CD4-positive, alpha-beta T cell (primary cell): ENCODE measurements around the gene AMDHD2. TPM values are rescaled to one million over a fixed set of nuclear protein-coding genes. Genes with fewer than 3 reads are reported as not detected.

Source experiments
- ATAC-seq: fragments of 200-7000 bp; cut with Tn5 transposase; one replicate; pipeline ENCODE4 v1.10.0; 2022; ENCODE audit warnings: mild to moderate bottlenecking; ENCODE audit not compliant: poor library complexity
- CTCF ChIA-PET: fragments of 350-600 bp; sonication (Branson Sonifier 250); formaldehyde crosslinking; loops from one replicate; lab custom pipeline; 2021; ENCODE audit warnings: antibody characterized with exemption, inconsistent platforms; lab: Charles Lee
- POLR2A ChIA-PET: fragments of 350-600 bp; sonication (Branson Sonifier 250); formaldehyde crosslinking; loops from one replicate; lab custom pipeline; 2021; ENCODE audit warnings: antibody characterized with exemption, inconsistent platforms; lab: Charles Lee
- DNase-seq, 14 experiments: peaks; one replicate each; pipeline ENCODE4 v3.0.0-alpha.2; 2013 to 2020; ENCODE audit warnings: mixed read lengths in 2 of 14
- H3K27ac ChIP-seq, 2 donors: one replicate each; pipeline versions ENCODE4 v1.5.1 to v1.7.0; 2013; ENCODE audit warnings: low read length in 2 of 2, low read depth in 1 of 2, mild to moderate bottlenecking in 1 of 2
- H3K27me3 ChIP-seq, 2 experiments: 1 replicate in 1 of 2; 2 replicates in 1 of 2; pipeline versions ENCODE4 v1.6.1 to v1.7.0; 2013; ENCODE audit warnings: low read length in 2 of 2, control low read depth in 1 of 2, mild to moderate bottlenecking in 1 of 2, moderate library complexity in 1 of 2; ENCODE audit not compliant: insufficient read depth in 2 of 2, control insufficient read depth in 1 of 2
- H3K36me3 ChIP-seq: one replicate; pipeline ENCODE4 v1.6.1; 2013; ENCODE audit warnings: low read length, control low read depth; ENCODE audit not compliant: insufficient read depth
- H3K4me1 ChIP-seq: one replicate; pipeline ENCODE4 v1.6.1; 2013; ENCODE audit warnings: low read length, control low read depth; ENCODE audit not compliant: insufficient read depth
- H3K4me3 ChIP-seq: one replicate; pipeline ENCODE4 v1.5.1; 2013; ENCODE audit warnings: mild to moderate bottlenecking, low read length, moderate library complexity
- H3K9me3 ChIP-seq, 2 experiments: 1 replicate in 1 of 2; 2 replicates in 1 of 2; pipeline versions ENCODE4 v1.6.1 to v1.7.0; 2013; ENCODE audit warnings: low read length in 2 of 2, mild to moderate bottlenecking in 2 of 2, control low read depth in 1 of 2, moderate library complexity in 1 of 2; ENCODE audit not compliant: control insufficient read depth in 1 of 2, insufficient read depth in 1 of 2
- H3K27ac Mint-ChIP-seq: one replicate; pipeline ENCODE4 v1.8.0; 2020; ENCODE audit warnings: mixed read lengths
- H3K27me3 Mint-ChIP-seq: one replicate; pipeline ENCODE4 v1.8.0; 2021; ENCODE audit warnings: mixed read lengths
- H3K36me3 Mint-ChIP-seq: one replicate; pipeline ENCODE4 v1.8.0; 2021; ENCODE audit warnings: low read depth, mixed read lengths
- H3K4me1 Mint-ChIP-seq: one replicate; pipeline ENCODE4 v1.8.0; 2021; ENCODE audit warnings: low read depth, mixed read lengths
- H3K4me3 Mint-ChIP-seq: one replicate; pipeline ENCODE4 v1.8.0; 2020; ENCODE audit warnings: mild to moderate bottlenecking, mixed read lengths
- H3K9me3 Mint-ChIP-seq: one replicate; pipeline ENCODE4 v1.8.0; 2020; ENCODE audit warnings: mixed read lengths
- CTCF ChIP-seq: fragments of 200-600 bp; IDR thresholded peaks from one replicate; pipeline ENCODE4 v1.8.0; 2022; ENCODE audit warnings: antibody characterized with exemption, mild to moderate bottlenecking
- intact Hi-C, 2 experiments: fragments of 100-400 bp; cut with DNase I in 1 of 2; cut with micrococcal nuclease in 1 of 2; formaldehyde crosslinking; loops; one replicate each; pipeline versions ENCODE4 v1.15.1 to v1.9.0; 2023 to 2025; cut with DNase I, micrococcal nuclease
- total RNA-seq, 174 experiments: library from RNA in 2 of 174; stranded (reverse) in 2 of 174; gene quantifications; one replicate each; pipeline ENCODE4 v1.2.3 and lab custom pipeline; 2021 to 2026

The AMDHD2 gene
- total RNA-seq, 2 experiments from 2014 or later = 171 to 177 TPM

- Mint-ChIP-seq H3K4me1 (peaks cover 12% of the 10 kb centered on the region), H3K27me3 (no peaks in the 10 kb centered on the region), H3K9me3 (no peaks in the 10 kb centered on the region), H3K4me3 (peak overlapping the region; percentile 13), H3K27ac (peak overlapping the region; percentile 61), H3K36me3 (no peaks in the 10 kb centered on the region)
- no peak overlapping the region for H3K27ac ChIP-seq
- CTCF ChIA-PET = interaction anchor here (0.6 to 1.7 kb wide), 6 partner anchors 9 to 149 kb away, joined by 3 to 7 read pairs (median 4); partner anchors contain the start of genes ABCA3 and CCNF
- H3K27me3 ChIP-seq = no peaks in the 10 kb centered on the region
- peak; percentile 99 for ATAC-seq
- H3K4me3 ChIP-seq = no peak overlapping the region
- POLR2A ChIA-PET = interaction anchor here (1.0 to 1.9 kb wide), 4 partner anchors 12 to 292 kb away, joined by 3 to 5 read pairs (median 3); partner anchors contain the start of genes PDPK1 and TBC1D24
- no peaks in the 10 kb centered on the region for H3K36me3 ChIP-seq
- no peaks in the 10 kb centered on the region for H3K9me3 ChIP-seq
- DNase-seq = peak; percentile 67 to 93 (median 79)
- H3K4me1 ChIP-seq = peaks cover 17% of the 10 kb centered on the region
- peak; percentile 65 for TF ChIP-seq CTCF
- intact Hi-C loops = loop anchor here (1.0 to 5.0 kb wide), 5 partner anchors 55 to 460 kb away; partner anchors contain the start of genes ABCA3 (in 2 of the 2), CASKIN1 (in 1 of the 2), CCNF (in 1 of the 2) and NHERF2 (in 1 of the 2)
These were observed 33.3 kb upstream of the AMDHD2 start for GRCh38 chr16:2486645-2487516.

- no peak for DNase-seq
- Mint-ChIP-seq H3K27ac (peak overlapping the region; percentile 61), H3K4me3 (no peak overlapping the region)
These were observed 32.7 kb upstream of the AMDHD2 start for GRCh38 chr16:2487517-2487842.

More at GRCh38 chr16:2487517-2487842, 32.7 kb upstream of the AMDHD2 start:
- H3K4me1 ChIP-seq = peaks cover 17% of the 10 kb centered on the region
- TF ChIP-seq CTCF = peak; percentile 23
- no peaks in the 10 kb centered on the region for H3K27me3 ChIP-seq
- intact Hi-C loops = loop anchor here (1.0 to 5.0 kb wide), 5 partner anchors 55 to 460 kb away; partner anchors contain the start of genes ABCA3 (in 2 of the 2), CASKIN1 (in 1 of the 2), CCNF (in 1 of the 2) and NHERF2 (in 1 of the 2)
- H3K4me1 Mint-ChIP-seq = peaks cover 12% of the 10 kb centered on the region
- H3K9me3 ChIP-seq = no peaks in the 10 kb centered on the region
- H3K27ac ChIP-seq = no peak overlapping the region
- H3K36me3 Mint-ChIP-seq = no peaks in the 10 kb centered on the region
- H3K9me3 Mint-ChIP-seq = no peaks in the 10 kb centered on the region
- no peak for ATAC-seq
- CTCF ChIA-PET = interaction anchor here (1.7 kb wide), 1 partner anchor 147 kb away, joined by 7 read pairs; the partner anchor contains the start of gene ABCA3
- no peaks in the 10 kb centered on the region for H3K36me3 ChIP-seq
- no peaks in the 10 kb centered on the region for H3K27me3 Mint-ChIP-seq
- no peak overlapping the region for H3K4me3 ChIP-seq
- POLR2A ChIA-PET = interaction anchor here (0.9 to 1.9 kb wide), 3 partner anchors 13 to 293 kb away, joined by 3 to 5 read pairs (median 3); partner anchors contain the start of gene TBC1D24
